ENCODE measurements around the gene KRI1. TPM values are rescaled to one million over a fixed set of nuclear protein-coding genes. Genes with fewer than 3 reads are reported as not detected.

KRI1 gene
- total and polyA plus RNA-seq, 2 of the 8 experiments (the other 6 are each of a cell fraction or from before 2014, with no cell fraction given), result 14.2 to 45.2 TPM

GRCh38 chr19:10516671-10517286 lies 49.0 kb downstream of the KRI1 start:
- H2BK5ac ChIP-seq (ENCODE audit: low read depth, low read length), result no peak overlapping the region; the same call in 1 of the 2 replicates
- TF ChIP-seq EZH2 (IDR thresholded peaks at IDR 0.05; ENCODE audit: low read depth, low read length, severe bottlenecking) (peak; percentile 20), TBP (IDR thresholded peaks at IDR 0.05; ENCODE audit: low read depth, low read length) (no peak)
- TF ChIP-seq, protein P1, sequence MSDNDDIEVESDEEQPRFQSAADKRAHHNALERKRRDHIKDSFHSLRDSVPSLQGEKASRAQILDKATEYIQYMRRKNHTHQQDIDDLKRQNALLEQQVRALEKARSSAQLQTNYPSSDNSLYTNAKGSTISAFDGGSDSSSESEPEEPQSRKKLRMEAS (IDR thresholded peaks at IDR 0.05), result 0 out of 2 replicates have a peak, but pooled peaks have one; percentile 11
- POLR2A ChIA-PET (ENCODE audit: partially characterized antibody), result interaction anchor here (1.0 to 1.9 kb wide), 8 partner anchors 9 to 201 kb away, joined by 3 to 6 read pairs (median 4); partner anchors contain the start of genes DNM2 and KEAP1
- H2BK120ac ChIP-seq (replicated peaks; ENCODE audit: low read depth, low read length), result no peak overlapping the region
- H3K79me2 ChIP-seq (ENCODE audit: control insufficient read depth in 1 of 2, insufficient read depth in 2 of 2, low read length in 2 of 2), result no peaks in the 10 kb centered on the region
- peaks cover 3 to 6% of the 10 kb centered on the region in 2 experiments for H4K20me1 ChIP-seq (replicated peaks in 1 of 2; ENCODE audit: control insufficient read depth in 1 of 2, insufficient read depth in 2 of 2, low read length in 2 of 2)
- peaks cover 43 to 72% (median 67%) of the 10 kb centered on the region in 4 experiments; a peak in 6 of 7 replicates for H3K27me3 ChIP-seq (replicated peaks in 1 of 4; ENCODE audit: control insufficient read depth in 3 of 4, extremely low read depth in 1 of 4, insufficient read depth in 3 of 4, low read length in 3 of 4)
- H2AFZ ChIP-seq (ENCODE audit: low read length), result no peak overlapping the region
- H3K4me3 ChIP-seq (ENCODE audit: extremely low read depth in 1 of 4, insufficient read depth in 2 of 4, low read depth in 3 of 4, low read length in 4 of 4), result peak overlapping the region; percentile 67 to 79 (median 78)
- H3K9ac ChIP-seq (replicated peaks in 1 of 4; ENCODE audit: extremely low read depth in 1 of 4, low read depth in 3 of 4, low read length in 3 of 4), result no peak overlapping the region
- WGBS, 2 experiments (ENCODE audit: extremely low coverage in 1 of 2, insufficient coverage in 1 of 2, insufficient read length in 1 of 2, insufficient replicate concordance in 2 of 2, low coverage in 1 of 2, low lambda C conversion rate in 2 of 2, missing lambda C conversion rate in 1 of 2), result 47% methylated on average over 10 of the region's 10 CpGs; no CpG with 5 or more reads in 1 of the 2 experiments
- H4K5ac ChIP-seq (ENCODE audit: insufficient read length, low read depth, low read length), result no peak overlapping the region
- no peaks in the 10 kb centered on the region for H3K36me3 ChIP-seq (ENCODE audit: control insufficient read depth in 2 of 4, insufficient read depth in 4 of 4, low read length in 3 of 4)
- H2BK20ac ChIP-seq (ENCODE audit: low read length), result no peak overlapping the region
- 0 out of 2 replicates have a peak overlapping the region, but pooled peaks have one; percentile 39 for H2BK12ac ChIP-seq (ENCODE audit: low read depth, low read length)
- H3K27ac ChIP-seq (ENCODE audit: low read depth, low read length), result no peak overlapping the region
- H2AK5ac ChIP-seq (ENCODE audit: low read depth, low read length), result no peak overlapping the region
- no peak overlapping the region for H3K56ac ChIP-seq (replicated peaks; ENCODE audit: insufficient read length, low read depth, low read length)
- no peaks in the 10 kb centered on the region for H3K9me3 ChIP-seq (ENCODE audit: insufficient read depth in 2 of 2, low read depth in 1 of 2, low read length in 1 of 2)
- peak overlapping the region; percentile 83 for H3K18ac ChIP-seq (ENCODE audit: extremely low read depth, low read length)
- peaks cover 30% of the 10 kb centered on the region for H3K23me2 ChIP-seq (ENCODE audit: low read depth, low read length)
- no peak overlapping the region for H3K23ac ChIP-seq (ENCODE audit: insufficient read length)
- H3K79me1 ChIP-seq (ENCODE audit: low read depth, low read length), result no peaks in the 10 kb centered on the region; the same call in 1 of the 2 replicates
- DNase-seq (ENCODE audit: low read depth in 1 of 2, low spot score in 2 of 2), result no peak
- H4K91ac ChIP-seq (replicated peaks; ENCODE audit: insufficient read length, low read length), result no peak overlapping the region
- H3K4me1 ChIP-seq (replicated peaks in 1 of 4; ENCODE audit: control insufficient read depth in 3 of 4, insufficient read depth in 4 of 4, low read length in 3 of 4), result peaks cover 0 to 29% (median 10%) of the 10 kb centered on the region in 4 experiments; a peak in 5 of 7 replicates
- H3K4me2 ChIP-seq (ENCODE audit: insufficient read depth in 1 of 2, low read depth in 2 of 2, low read length in 2 of 2), result peak overlapping the region; percentile 82 to 94
- H2BK15ac ChIP-seq (ENCODE audit: low read length), result no peak overlapping the region
- no peak for FAIRE-seq
- H4K8ac ChIP-seq (ENCODE audit: extremely low read depth, insufficient read depth, low read length), result no peak overlapping the region
- peak overlapping the region; percentile 32 for H3K4ac ChIP-seq (replicated peaks; ENCODE audit: insufficient read length, low read depth, low read length)
- no peak overlapping the region for H3K14ac ChIP-seq (ENCODE audit: insufficient read length)
- CTCF ChIA-PET (ENCODE audit: partially characterized antibody), result interaction anchor here (0.8 to 5.6 kb wide), 10 partner anchors 9 to 85 kb away, joined by 3 to 46 read pairs (median 4); no protein-coding TSS in a partner anchor
